ENCODE measurements around the gene NXPH4. TPM values are rescaled to one million over a fixed set of nuclear protein-coding genes. Genes with fewer than 3 reads are reported as not detected.

NXPH4 gene
- polyA plus RNA-seq, 1 donor from 2014 or later: 0.53 TPM

- TF ChIP-seq EZH2 (IDR thresholded peaks at IDR 0.05; ENCODE audit: borderline replicate concordance, insufficient read depth, low read length, poor library complexity, severe bottlenecking) (no peak), POLR2AphosphoS5 (IDR thresholded peaks at IDR 0.05) (no peak), EP300 (conservative IDR thresholded peaks at IDR 0.05; ENCODE audit: poor library complexity, severe bottlenecking) (no peak), REST (IDR thresholded peaks at IDR 0.05; ENCODE audit: borderline replicate concordance) (no peak), MXI1 (conservative IDR thresholded peaks at IDR 0.05; ENCODE audit: poor library complexity, severe bottlenecking) (no peak), TAF1 (IDR thresholded peaks at IDR 0.05; ENCODE audit: low read depth) (no peak), SMC3 (conservative IDR thresholded peaks at IDR 0.05; ENCODE audit: poor library complexity) (no peak), CTCF (IDR thresholded peaks at IDR 0.05; ENCODE audit: poor library complexity, severe bottlenecking) (no peak), RAD21 (conservative IDR thresholded peaks at IDR 0.05) (no peak)
- Histone ChIP-seq H3K79me2 (replicated peaks; ENCODE audit: insufficient read depth, low read length) (no peaks in the 10 kb centered on the region), H3K36me3 (ENCODE audit: insufficient read depth, low read length) (peaks cover 14% of the 10 kb centered on the region), H3K27ac (ENCODE audit: low read length) (no peak overlapping the region), H3K9me2 (ENCODE audit: insufficient read depth, low read length) (no peaks in the 10 kb centered on the region), H3F3A (ENCODE audit: insufficient read depth, low read length, poor library complexity, severe bottlenecking) (no peaks in the 10 kb centered on the region), H2AFZ (ENCODE audit: low read depth, low read length) (no peak overlapping the region), H3K9ac (ENCODE audit: low read length) (no peak overlapping the region), H3K4me2 (ENCODE audit: low read length) (no peak overlapping the region), H3K4me3 (ENCODE audit: low read length) (no peak overlapping the region), H3K9me3 (ENCODE audit: low read length) (no peaks in the 10 kb centered on the region), H4K20me1 (ENCODE audit: insufficient read depth) (no peaks in the 10 kb centered on the region), H3K27me3 (ENCODE audit: insufficient read depth, low read depth, low read length) (no peaks in the 10 kb centered on the region)
These were observed 13.4 kb upstream of the NXPH4 start for GRCh38 chr12:57203201-57203600.

- H3K9me3 ChIP-seq (ENCODE audit: low read length): no peaks in the 10 kb centered on the region
- H3K9me2 ChIP-seq (ENCODE audit: insufficient read depth, low read length): no peaks in the 10 kb centered on the region
- no peaks in the 10 kb centered on the region for H3K79me2 ChIP-seq (replicated peaks; ENCODE audit: insufficient read depth, low read length)
- H3K9ac ChIP-seq (ENCODE audit: low read length): no peak overlapping the region
- no peak overlapping the region for H3K4me2 ChIP-seq (ENCODE audit: low read length)
- H3K4me3 ChIP-seq (ENCODE audit: low read length): no peak overlapping the region
- H3K27me3 ChIP-seq (ENCODE audit: insufficient read depth, low read depth, low read length): no peaks in the 10 kb centered on the region
- H3F3A ChIP-seq (ENCODE audit: insufficient read depth, low read length, poor library complexity, severe bottlenecking): no peaks in the 10 kb centered on the region
- no peak overlapping the region for H2AFZ ChIP-seq (ENCODE audit: low read depth, low read length)
- H4K20me1 ChIP-seq (ENCODE audit: insufficient read depth): no peaks in the 10 kb centered on the region
- no peak overlapping the region for H3K27ac ChIP-seq (ENCODE audit: low read length)
- peaks cover 8% of the 10 kb centered on the region for H3K36me3 ChIP-seq (ENCODE audit: insufficient read depth, low read length)
- TF ChIP-seq SMC3 (conservative IDR thresholded peaks at IDR 0.05; ENCODE audit: poor library complexity): no peak
- no peak for TF ChIP-seq EP300 (conservative IDR thresholded peaks at IDR 0.05; ENCODE audit: poor library complexity, severe bottlenecking)
These were observed 12.8 kb upstream of the NXPH4 start for GRCh38 chr12:57203791-57204190.

GRCh38 chr12:57204454-57204853 is 12.1 kb upstream of the NXPH4 start:
- Histone ChIP-seq H3K4me3 (ENCODE audit: low read length) (no peak overlapping the region), H3K9me2 (ENCODE audit: insufficient read depth, low read length) (no peaks in the 10 kb centered on the region), H4K20me1 (ENCODE audit: insufficient read depth) (no peaks in the 10 kb centered on the region), H3K27ac (ENCODE audit: low read length) (no peak overlapping the region), H3K36me3 (ENCODE audit: insufficient read depth, low read length) (peaks cover 2% of the 10 kb centered on the region), H3K9ac (ENCODE audit: low read length) (no peak overlapping the region), H3F3A (ENCODE audit: insufficient read depth, low read length, poor library complexity, severe bottlenecking) (no peaks in the 10 kb centered on the region), H3K79me2 (replicated peaks; ENCODE audit: insufficient read depth, low read length) (no peaks in the 10 kb centered on the region), H3K4me2 (ENCODE audit: low read length) (no peak overlapping the region), H3K9me3 (ENCODE audit: low read length) (no peaks in the 10 kb centered on the region), H3K27me3 (ENCODE audit: insufficient read depth, low read depth, low read length) (no peaks in the 10 kb centered on the region), H2AFZ (ENCODE audit: low read depth, low read length) (no peak overlapping the region)
- TF ChIP-seq POLR2AphosphoS5 (IDR thresholded peaks at IDR 0.05) (no peak), MXI1 (conservative IDR thresholded peaks at IDR 0.05; ENCODE audit: poor library complexity, severe bottlenecking) (no peak), SMC3 (conservative IDR thresholded peaks at IDR 0.05; ENCODE audit: poor library complexity) (no peak), RAD21 (conservative IDR thresholded peaks at IDR 0.05) (no peak), REST (IDR thresholded peaks at IDR 0.05; ENCODE audit: borderline replicate concordance) (no peak), TAF1 (IDR thresholded peaks at IDR 0.05; ENCODE audit: low read depth) (no peak), EZH2 (IDR thresholded peaks at IDR 0.05; ENCODE audit: borderline replicate concordance, insufficient read depth, low read length, poor library complexity, severe bottlenecking) (no peak), CTCF (IDR thresholded peaks at IDR 0.05; ENCODE audit: poor library complexity, severe bottlenecking) (no peak), EP300 (conservative IDR thresholded peaks at IDR 0.05; ENCODE audit: poor library complexity, severe bottlenecking) (no peak)

Measured in neural cell (in vitro differentiated cells).